GM12873 (cell line): ENCODE measurements around the gene SEMA5B.
A peak's percentile ranks its signal among the peaks of the same experiment; 100 is the strongest.

Experiments used
- CTCF ChIP-seq: IDR thresholded peaks from 2 replicates; pipeline ENCODE4 v1.5.1; 2012; ENCODE audit warnings: low read depth, mild to moderate bottlenecking, moderate library complexity, low read length, control low read depth; ENCODE audit not compliant: insufficient read depth; ENCODE audit errors: missing control alignments

Gene SEMA5B

DNA sequence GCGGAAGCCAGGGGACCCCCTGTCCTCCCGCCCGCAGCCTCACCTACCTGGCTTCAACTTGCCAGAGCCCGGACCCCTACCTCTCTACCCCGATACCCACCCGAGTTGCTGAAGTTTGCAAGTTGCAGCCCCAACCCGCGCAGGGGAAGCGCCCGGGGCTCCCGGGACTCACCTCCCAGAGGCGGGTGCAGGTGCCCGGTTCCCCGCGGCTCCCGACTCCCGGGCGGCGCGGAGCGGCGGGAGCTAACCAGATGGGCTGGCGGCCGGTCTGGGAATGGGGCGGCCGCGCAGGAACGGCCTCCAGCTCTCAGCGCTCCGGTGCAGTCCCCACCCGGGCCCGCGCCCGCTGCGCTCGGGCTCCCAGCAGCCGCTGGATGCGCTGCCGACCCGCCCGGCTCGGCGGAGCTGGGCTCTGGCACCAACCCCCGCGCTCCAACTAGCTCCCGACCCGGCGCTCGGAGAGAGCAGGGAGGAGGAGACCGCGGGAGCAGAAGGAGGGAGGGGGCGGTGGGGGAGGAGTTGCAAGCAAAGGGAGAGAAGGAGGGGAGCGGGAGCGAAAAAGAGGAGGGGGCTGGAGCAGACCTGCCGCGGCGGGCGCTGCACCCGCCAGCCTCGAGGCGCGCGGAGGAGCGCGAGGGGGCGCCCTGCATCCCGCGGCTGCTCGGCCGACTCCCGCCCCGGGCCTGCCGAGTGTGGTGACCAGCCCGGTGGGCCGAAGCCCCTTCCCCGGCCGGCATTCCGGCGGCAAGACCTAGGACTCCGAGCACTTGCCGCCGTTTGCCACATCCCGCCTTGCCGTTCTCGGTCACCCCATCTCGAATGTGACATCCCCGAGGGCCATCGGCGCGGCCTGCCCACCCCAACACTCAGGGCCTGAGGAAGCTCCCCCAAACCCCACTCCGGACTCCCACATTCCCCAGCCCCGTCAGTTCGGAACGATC is at the start of gene SEMA5B:
Gene SEMA5B (minus strand): TSS at position 472 of the 941 bp plus-strand sequence. CDS start 66,500 bp downstream, outside the sequence.
- peak; percentile 51 for TF ChIP-seq CTCF

GRCh38 chr3:123076496-123077418 is 49.2 kb upstream of the SEMA5B start:
- no peak for TF ChIP-seq CTCF

- TF ChIP-seq CTCF = no peak
Measured at GRCh38 chr3:123076112-123076495, 48.5 kb upstream of the SEMA5B start.

GRCh38 chr3:123075359-123075758 is 47.8 kb upstream of the SEMA5B start:
- TF ChIP-seq CTCF = no peak

GRCh38 chr3:123072564-123072963 is 45.0 kb upstream of the SEMA5B start:
- no peak for TF ChIP-seq CTCF

- no peak for TF ChIP-seq CTCF
Measured at GRCh38 chr3:123072152-123072551, 44.6 kb upstream of the SEMA5B start.

DNA sequence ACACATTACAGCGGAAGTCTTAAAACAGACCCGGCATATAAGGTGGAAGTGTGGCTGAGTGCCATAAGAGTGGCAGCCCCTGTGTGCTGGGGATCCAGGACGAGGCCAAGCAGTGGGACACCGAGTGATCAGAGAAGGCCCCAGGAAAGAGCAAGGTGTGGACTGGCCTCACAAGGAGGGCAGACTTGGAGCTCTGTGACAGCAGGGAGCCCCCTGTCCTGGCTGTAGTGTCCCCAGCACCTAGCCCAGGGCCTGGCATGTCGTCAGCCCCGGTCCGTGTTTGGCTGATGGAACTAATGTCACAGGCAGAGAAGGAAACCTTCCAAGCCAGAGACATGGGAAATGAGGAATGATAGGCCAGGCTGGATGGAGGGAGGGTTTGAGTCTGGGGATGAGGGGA is 44.0 kb upstream of the SEMA5B start:
- no peak for TF ChIP-seq CTCF
